Measurements from ENCODE around the gene C15orf40.

Gene C15orf40

GRCh38 chr15:82970078-82970686 is 41.3 kb downstream of the C15orf40 start:
- TF ChIP-seq CTCF (IDR thresholded peaks at IDR 0.05; ENCODE audit: low read depth, low read length), result no peak
- H3K27ac ChIP-seq, result no peak overlapping the region
- no peaks in the 10 kb centered on the region for H3K27me3 ChIP-seq (ENCODE audit: insufficient read depth, low read depth, severe bottlenecking)
- no peaks in the 10 kb centered on the region for H3K9me3 ChIP-seq (ENCODE audit: severe bottlenecking)
- no peak for DNase-seq
- no peak overlapping the region for H3K4me3 ChIP-seq (ENCODE audit: low read depth, low read length)
- H3K36me3 ChIP-seq, result no peaks in the 10 kb centered on the region

GRCh38 chr15:82969353-82969752 is 42.1 kb downstream of the C15orf40 start:
- Histone ChIP-seq H3K4me3 (ENCODE audit: low read depth, low read length) (no peak overlapping the region), H3K9me3 (ENCODE audit: severe bottlenecking) (no peaks in the 10 kb centered on the region), H3K27me3 (ENCODE audit: insufficient read depth, low read depth, severe bottlenecking) (no peaks in the 10 kb centered on the region), H3K36me3 (no peaks in the 10 kb centered on the region), H3K27ac (no peak overlapping the region)
- no peak for DNase-seq
- no peak for TF ChIP-seq CTCF (IDR thresholded peaks at IDR 0.05; ENCODE audit: low read depth, low read length)

GRCh38 chr15:82968066-82968465 is 43.4 kb downstream of the C15orf40 start:
- H3K27ac ChIP-seq, result no peak overlapping the region
- no peak for DNase-seq
- no peak overlapping the region for H3K4me3 ChIP-seq (ENCODE audit: low read depth, low read length)
- no peak for TF ChIP-seq CTCF (IDR thresholded peaks at IDR 0.05; ENCODE audit: low read depth, low read length)
- H3K9me3 ChIP-seq (ENCODE audit: severe bottlenecking), result no peaks in the 10 kb centered on the region
- no peaks in the 10 kb centered on the region for H3K27me3 ChIP-seq (ENCODE audit: insufficient read depth, low read depth, severe bottlenecking)
- H3K36me3 ChIP-seq, result no peaks in the 10 kb centered on the region

- Histone ChIP-seq H3K36me3 (no peaks in the 10 kb centered on the region), H3K9me3 (ENCODE audit: severe bottlenecking) (no peaks in the 10 kb centered on the region), H3K27ac (no peak overlapping the region), H3K4me3 (ENCODE audit: low read depth, low read length) (no peak overlapping the region), H3K27me3 (ENCODE audit: insufficient read depth, low read depth, severe bottlenecking) (no peaks in the 10 kb centered on the region)
- no peak for TF ChIP-seq CTCF (IDR thresholded peaks at IDR 0.05; ENCODE audit: low read depth, low read length)
- DNase-seq, result no peak
Measured at GRCh38 chr15:82966671-82967071, 44.8 kb downstream of the C15orf40 start.

- Histone ChIP-seq H3K27me3 (ENCODE audit: insufficient read depth, low read depth, severe bottlenecking) (no peaks in the 10 kb centered on the region), H3K27ac (no peak overlapping the region), H3K36me3 (no peaks in the 10 kb centered on the region), H3K4me3 (ENCODE audit: low read depth, low read length) (no peak overlapping the region), H3K9me3 (ENCODE audit: severe bottlenecking) (no peaks in the 10 kb centered on the region)
- TF ChIP-seq CTCF (IDR thresholded peaks at IDR 0.05; ENCODE audit: low read depth, low read length), result no peak
- DNase-seq, result no peak
Measured at GRCh38 chr15:82964890-82965289, 46.5 kb downstream of the C15orf40 start.
